Stimulated activated CD4-positive, alpha-beta T cell treated with anti-CD3 and anti-CD28 coated beads, Interleukin-4, amount 100 ng/mL, for 24 hours (primary cell): ENCODE results near the gene PLEKHA6.
"Not testable (repeated sequence)": the region's sequence is repeated elsewhere in the genome, so short reads cannot be mapped to it uniquely, and the experiment has no call there.

Source experiments
- DNase-seq: peaks from one replicate; pipeline ENCODE4 v3.0.0-alpha.2; 2020

PLEKHA6 gene

DNA sequence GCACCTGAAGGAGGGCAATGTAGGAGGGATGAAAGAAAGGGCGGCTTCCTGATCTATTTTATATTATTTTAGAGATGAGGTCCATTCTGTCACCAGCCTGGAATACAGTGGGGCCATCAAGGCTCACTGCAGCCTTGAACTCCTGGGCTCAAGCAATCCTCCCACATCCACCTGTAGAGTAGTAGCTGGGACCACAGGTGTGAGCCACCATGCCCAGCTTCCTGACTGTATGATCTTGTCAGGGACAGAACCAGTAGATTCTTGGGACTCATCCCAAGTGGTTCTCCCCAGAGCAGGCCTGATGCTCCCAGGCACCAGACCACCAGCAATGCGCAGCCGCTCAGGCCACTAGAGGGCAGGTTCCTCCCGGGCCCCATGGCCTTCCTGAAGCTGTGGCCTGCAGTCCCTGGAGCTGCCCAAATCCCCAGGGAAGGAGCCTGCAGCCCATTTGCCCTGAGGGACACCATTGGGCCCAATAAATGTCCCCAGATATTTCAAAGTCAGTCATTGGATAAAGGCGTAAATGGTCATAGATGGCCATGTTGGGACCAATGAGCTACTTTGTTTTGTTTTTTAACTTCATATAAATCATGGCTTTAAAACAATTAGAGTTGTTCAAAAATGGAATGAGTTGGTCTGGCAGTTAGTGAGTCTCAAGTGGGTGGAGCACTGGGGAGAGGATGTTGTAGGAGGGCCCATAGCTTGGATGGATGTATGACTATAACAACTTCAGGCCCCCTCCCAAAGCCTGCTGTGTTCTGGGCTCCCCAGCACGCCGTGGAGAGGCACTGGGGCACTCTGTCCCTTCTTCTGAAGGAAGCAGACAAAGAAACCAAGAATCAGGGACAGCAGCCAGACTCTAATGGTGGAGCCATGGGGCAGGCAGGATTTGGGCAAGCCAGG lies 101.3 kb downstream of the PLEKHA6 start:
- DNase-seq = peak; percentile 20

DNA sequence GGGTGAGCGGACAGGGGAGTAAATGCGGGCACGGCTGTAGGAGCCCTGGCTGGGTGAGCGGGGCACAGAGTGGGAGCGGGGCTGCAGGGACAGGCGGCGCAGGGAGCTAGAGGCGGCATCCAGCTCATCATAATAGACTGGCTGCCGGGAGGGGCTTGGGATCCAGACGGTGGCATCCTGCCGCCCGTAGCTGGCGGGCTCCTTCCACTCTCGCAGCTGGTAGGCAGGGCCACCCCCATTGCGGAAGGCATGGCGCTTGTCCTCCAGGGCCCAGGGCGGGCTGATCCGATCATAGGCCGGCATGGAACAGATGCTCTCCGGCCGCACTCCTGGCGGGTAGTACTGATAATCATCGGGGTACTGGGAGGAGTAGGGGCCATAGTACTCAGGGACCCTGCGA lies 102.3 kb downstream of the PLEKHA6 start:
- DNase-seq = no peak

DNA sequence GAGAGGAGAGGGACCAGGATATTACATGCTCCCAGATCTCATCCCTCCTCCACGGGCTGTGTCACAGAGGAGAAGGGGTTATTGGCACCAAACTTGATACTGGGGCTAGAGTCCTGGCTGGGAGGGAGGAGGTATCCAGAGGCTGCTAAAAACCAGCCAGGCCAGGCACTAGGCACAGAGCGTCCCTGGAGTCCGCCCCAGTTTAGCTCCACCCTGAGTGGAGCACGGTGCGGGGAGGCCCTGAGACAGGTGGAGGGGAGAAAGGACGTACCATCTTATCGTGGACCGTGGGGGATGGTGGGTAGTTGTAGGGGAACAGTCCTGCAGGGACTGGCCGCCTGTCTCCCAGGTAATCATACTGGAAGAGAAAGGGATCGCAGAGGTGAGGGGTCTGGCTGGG lies 103.2 kb downstream of the PLEKHA6 start:
- no peak for DNase-seq

DNA sequence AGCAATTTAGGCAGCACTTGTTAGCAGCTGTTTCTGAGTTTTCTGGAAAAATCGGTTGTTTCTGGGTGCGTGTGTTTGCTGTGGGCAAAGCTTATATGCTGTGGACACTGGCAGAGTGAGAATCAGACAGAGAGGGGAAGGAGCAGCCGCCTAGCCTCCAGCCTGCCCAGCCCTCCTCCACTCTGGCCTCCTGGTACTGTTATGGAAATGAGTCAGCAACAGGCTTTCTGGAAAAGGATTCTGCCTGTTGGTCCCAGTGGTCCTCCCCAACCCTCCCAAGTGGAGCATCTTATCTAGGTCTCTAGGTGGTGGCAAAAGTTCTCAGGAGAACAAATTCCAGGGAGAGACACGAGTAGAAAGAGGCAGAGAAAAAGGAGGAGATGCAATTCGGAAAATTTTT lies 103.8 kb downstream of the PLEKHA6 start:
- DNase-seq = no peak

DNA sequence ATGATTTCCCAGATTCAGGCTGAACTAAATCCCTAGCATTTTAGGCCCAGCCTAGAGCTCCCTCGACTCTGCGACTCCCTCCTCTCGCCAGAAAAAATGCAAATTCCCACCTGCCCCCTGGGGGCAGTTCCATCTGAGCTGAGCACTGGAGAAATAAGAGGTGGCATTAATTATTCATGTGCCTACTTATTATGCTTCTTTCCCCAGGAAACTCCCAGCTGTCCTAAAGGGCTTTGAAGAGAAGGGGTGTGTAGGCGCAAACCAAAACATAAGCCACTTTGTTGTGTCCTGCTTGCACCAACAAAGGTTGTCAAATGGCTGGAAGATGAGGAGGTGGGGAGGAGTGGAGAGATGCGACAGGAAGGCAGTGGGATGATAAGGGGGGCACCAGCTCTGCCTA lies 104.5 kb downstream of the PLEKHA6 start:
- DNase-seq = no peak

DNA sequence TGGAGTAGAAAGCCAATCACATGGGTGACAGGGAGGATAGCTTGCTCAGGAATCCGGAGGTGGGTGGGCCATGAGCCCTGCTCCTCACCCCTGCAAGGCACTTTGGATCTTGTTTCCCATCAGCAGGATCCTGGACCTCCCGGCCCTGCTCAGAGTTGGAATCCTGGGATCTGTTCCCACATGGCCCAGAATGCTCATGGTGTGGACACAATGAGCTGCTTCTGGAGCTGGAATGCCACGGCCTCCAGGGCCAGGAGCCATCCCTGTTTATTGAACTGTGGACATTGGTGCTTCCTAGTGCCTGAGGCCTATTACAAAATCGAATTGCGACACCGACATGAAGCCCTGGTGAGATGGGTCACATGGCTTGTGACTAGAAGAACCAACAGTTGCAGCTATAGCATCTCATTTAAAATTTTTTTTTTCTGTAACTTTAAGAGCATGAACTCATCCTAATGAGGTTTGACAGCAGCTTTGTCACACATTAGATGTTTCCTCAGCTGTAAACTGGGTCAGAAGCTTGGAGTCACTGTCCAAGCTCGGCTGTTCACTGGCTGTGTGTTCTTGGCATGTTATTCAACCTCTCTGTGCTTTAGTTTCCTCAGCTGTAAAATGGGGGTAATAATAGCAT lies 105.6 kb downstream of the PLEKHA6 start:
- no peak for DNase-seq

DNA sequence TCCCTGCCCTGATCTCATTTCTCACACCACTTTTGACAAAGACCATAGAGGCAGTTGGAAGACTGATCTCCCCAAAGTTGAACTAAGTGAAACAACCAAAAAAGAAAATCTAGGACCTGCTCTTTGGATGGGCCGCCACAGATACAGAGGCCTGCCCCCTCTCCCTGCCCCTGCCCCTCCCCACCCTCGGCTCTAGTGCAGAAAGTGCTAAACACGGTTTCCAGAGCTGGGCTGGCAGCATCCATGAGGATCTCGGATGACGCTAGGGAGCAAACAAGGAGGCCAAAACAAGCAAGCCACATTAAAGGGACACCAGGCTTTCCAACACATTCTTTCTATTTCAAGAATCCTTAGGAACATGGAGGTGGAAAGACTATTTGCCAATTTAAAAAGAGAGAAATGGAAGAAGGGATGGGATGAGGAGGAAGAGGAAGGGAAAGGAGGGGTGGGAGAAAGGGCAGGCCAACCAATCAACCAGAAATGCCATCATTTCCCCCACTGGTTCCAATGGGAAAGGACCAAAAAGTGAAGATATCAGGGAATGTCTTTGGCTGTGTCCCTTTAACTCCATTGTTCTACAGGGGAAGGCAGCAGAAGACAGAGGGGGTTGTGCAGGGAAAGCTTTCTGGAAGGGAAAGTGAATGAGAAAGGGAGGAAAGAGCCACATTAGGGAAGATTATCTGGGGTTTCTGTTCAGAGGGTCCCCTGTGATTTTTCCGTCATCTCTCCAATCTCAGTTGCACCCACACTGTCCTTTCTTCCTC lies 107.6 kb downstream of the PLEKHA6 start:
- DNase-seq = no peak

DNA sequence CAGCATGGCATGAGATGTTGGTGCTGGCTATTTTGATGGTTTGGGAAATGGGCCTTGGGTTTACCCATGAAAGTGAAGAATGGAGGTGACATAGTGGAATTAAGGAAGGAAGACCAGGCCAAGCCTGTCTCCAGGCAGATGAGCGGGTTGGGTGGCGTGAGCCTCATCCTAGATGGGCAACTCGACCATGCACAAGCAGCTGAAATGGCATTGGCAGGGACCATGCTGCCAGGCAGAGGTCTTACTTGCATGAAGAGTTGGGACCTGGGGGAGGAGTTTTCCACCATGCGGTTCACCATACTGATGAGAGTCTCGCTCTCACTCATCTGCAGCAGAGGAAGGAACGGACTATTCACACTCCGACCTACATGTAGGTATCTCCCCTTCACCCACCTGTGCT lies 108.4 kb downstream of the PLEKHA6 start:
- DNase-seq = no peak

DNA sequence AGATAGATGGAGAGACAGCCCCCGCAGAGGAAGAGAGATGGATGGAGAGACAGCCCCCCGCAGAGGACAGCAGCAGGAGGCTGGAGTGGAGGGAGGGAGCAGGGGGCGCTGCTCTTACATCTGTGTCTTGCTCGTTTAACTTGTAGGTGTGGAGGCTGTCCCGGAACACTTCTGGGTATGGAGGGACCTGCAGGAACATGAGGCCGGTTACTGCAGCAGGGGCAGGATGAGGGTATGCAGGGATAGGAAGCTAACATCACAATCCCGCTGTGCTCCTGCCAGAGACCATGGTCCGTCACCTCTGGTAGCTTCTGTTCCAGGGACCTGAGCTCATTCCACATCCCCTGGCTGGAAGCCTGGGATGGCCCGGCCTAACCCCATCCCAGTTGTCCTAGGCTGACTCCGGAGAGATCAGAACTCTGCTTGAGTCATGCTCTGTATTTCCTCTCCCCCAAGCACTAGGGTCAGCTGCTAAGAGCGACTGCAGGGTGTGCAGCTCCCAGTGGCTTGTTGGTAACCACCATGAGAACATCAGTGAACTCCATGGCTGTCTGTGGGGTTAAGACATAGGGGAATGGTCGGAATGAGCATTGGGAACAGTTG lies 109.2 kb downstream of the PLEKHA6 start:
- no peak for DNase-seq

DNA sequence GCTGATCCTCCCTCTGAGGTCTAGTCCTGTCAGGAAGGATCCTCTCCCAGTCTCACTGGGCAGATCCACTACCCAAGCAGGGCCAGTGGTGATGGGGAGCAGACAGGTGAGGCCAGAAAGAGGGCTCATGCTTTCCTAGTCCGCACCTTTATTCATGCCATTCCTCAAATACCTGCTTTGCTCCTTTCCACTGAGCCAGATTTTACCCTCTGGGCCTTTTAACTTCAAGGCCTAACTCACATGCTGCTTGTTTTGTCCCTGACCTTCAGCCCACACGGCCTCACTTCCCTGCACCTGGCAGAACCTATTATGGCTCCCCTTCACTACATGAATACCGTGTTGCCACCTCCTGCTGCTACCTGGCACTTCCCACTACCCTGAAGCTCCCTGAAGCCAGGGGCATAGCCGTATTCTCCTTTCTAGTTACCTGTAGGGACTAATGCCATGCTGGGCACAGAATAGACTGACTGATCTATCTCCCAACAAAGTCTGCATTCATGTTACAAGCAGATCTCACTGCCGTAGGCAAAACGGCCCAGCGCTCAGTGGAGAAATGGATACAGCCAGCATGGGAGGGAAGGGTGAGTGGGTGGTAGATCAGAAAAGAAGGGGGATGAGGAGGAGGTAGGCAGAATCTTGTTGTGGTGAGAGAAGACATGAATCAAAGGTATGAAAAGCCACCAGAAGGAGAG lies 109.8 kb downstream of the PLEKHA6 start:
- DNase-seq = no peak

DNA sequence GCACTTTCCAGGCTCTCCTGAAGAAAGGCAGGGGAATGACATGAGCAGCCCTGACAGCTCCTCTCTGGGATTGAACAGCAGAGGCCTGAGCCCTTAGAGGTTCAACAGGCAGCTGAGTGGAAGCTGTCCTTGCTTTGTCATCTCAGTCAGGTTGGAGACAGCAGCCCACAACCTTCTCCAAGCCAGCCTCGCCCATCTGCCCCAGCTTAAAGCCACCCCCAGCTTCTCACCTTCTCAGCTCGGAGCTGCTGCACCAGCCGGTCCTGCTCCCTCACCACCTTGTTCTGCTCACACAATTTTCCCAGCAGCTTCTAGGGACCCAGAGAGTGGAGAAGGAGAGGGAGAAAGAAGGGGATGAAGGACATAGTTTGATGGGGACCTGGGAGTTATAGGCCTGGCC lies 110.8 kb downstream of the PLEKHA6 start:
- no peak for DNase-seq

DNA sequence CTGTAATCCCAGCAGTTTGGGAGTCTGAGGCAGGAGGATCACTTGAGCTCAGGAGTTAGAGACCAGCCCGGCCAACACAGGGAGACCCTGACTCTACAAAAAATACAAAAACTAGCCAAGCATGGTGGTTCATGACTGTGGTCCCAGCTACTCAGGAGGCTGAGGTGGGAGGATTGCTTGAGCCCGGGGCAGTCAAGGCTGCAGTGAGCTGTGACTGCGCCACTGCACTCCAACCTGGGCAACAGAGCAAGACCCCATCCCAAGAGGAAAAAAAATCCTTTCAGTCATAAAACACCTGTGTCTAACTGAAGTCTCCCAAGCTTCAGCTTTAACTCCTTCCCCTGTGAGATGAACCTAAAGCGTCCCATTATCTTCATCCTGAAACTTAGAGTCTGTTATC lies 112.9 kb downstream of the PLEKHA6 start:
- no peak for DNase-seq

DNA sequence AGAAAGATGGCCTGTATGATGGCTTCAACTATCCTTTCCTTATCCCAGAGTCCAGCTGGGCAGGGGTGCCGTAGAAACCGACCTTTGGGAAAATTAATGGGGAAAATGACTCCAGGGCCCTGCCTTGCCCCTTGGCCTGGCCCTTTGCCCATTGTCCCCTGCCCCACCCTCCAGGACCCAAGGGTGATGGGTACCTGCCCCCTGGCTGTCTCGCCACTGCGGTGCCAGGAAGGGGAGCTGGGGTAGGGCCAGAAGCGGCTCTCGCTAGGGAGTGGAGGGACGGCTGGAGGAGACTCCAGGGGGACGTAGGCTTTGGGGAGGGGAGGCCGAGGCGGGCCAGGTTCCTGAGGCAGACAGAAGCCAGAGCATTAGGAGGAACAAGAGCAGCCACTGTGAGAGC lies 116.8 kb downstream of the PLEKHA6 start:
- no peak for DNase-seq

DNA sequence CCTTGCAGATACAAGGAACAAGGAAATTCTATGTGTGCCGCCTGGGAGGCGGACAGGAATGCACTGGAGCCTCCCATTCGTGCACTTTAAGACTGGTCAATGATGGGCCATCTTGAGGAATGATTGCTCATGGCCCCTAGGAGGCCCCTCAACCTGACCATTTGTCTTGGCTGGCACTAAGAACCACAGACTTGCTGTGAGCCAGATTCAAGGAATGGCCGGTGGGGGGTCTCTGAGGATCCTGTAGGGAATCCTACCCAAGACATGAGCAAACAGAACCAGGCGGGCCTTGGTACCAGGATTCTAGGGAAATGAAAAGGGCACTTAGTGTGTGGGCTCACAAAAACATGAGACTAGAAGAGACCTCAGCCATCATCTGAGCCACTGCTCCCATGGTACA lies 117.8 kb downstream of the PLEKHA6 start:
- DNase-seq = no peak

DNA sequence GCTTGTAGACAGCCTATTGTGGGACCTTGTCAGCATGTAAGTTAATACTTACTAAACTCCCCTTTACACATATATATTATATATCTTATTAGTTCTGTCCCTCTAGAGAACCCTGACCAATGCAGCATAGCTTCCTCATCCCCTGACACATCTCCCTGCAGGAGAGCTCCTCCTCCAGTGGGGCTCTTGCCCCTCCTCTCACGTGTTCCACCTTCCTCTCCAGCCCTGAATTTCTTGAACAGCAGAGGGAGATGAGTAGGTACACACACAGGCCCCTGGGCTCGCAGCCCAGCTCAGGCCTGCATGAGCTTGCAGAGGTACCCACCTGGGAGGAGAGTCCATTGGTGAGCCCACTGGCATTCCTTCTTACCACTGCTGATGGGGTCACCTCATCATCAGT lies 118.7 kb downstream of the PLEKHA6 start:
- DNase-seq = no peak

DNA sequence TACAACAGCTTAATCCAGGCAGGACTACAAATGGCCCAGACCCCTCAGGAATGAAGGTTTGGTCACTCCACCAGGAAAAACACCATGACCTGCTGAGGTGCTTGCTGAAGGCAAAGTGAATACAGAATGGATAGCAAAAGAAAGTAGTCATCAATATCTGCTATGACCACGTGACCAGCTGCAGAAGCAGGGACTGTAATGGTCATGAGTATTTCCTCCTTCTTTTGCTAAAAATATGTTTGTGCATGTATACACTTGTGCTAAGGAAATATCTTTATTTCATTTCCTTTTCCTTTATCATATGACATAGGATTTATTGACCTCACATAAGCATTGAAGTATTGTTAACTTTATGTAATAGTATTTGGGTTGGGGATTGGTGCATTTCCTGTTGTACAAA lies 119.5 kb downstream of the PLEKHA6 start:
- no peak for DNase-seq

DNA sequence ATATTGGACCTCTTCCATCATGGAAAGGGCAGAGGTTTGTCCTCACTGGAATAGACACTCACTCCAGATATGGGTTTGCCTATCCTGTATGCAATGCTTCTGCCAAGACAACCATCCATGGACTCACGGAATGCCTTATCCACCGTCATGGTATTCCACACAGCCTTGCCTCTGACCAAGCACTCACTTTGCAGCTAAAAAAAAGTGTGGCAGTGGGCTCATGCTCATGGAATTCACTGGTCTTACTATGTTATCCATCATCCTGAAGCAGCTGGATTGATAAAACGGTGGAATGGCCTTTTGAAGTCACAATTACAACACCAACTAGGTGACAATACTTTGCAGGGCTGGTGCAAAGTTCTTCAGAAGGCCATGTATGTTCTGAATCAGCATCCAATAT lies 120.3 kb downstream of the PLEKHA6 start:
- not testable (repeated sequence) for DNase-seq

DNA sequence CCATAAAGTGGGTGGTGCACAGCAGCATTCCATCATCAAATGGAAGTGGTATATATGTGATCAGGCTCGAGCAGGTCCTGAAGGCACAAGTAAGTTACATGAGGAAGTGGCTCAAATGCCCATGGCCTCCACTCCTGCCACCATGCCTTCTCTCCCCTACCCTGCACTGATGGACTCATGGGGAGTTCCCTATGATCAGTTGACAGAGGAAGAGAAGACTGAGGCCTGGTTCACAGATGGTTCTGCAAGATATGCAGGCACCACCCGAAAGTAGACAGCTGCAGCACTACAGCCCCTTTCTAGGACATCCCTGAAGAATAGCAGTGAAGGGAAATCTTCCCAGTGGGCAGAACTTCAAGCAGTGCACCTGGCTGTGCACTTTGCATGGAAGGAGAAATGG lies 121.2 kb downstream of the PLEKHA6 start:
- not testable (repeated sequence) for DNase-seq

DNA sequence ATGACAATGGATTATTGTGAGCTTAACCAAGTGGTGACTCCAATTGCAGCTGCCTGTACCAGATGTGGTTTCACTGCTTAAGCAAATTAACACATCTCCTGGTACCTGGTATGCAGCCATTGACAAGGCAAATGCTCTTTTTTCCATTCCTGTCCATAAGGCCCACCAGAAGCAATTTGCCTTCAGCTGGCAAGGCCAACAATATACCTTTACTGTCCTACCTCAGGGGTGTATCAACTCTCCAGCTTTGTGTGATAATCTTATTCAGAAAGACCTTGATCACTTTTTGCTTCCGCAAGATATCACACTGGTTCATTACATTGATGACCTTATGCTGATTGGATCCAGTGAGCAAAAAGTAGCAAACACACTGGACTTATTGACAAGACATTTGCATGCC lies 122.2 kb downstream of the PLEKHA6 start:
- not testable (repeated sequence) for DNase-seq

DNA sequence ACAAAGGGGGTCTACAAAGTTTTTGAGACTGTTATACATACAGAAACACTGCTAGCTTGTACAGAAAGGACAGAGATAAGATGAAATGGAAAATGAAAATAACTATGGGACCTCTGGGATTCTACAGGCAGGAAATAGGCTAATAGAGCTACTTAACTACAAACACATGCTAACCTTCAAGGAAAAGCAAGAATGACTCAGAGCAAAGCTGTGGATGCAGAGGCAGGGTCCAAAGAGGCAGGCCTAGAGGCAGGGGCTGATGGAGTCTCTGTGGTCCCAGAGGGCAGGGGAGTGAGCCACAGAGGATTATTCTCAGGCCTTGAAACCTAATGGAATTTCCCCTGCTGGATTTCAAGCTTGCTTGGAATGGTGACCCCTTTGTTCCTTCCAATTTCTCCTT lies 127.2 kb downstream of the PLEKHA6 start:
- no peak for DNase-seq

DNA sequence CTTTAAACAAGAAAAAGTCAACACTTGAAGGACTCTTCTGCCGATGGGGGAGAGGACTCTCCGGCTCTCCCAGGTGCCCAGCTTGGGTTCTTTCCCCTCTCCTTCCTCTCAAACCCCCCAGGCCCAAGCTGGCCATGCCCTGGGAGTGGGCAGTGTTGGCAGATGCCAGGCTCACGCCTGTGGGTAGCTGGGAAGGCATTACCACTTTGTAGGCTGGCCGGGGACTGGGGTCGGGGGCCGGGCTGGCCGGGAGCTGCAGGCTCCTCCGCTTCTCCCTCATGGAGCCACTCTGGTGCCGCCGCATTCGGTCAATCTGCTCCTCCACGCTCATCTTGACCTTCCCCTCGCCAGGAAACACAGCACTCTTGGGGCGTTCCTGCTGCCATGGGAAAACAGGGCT lies 129.5 kb downstream of the PLEKHA6 start:
- DNase-seq = no peak

DNA sequence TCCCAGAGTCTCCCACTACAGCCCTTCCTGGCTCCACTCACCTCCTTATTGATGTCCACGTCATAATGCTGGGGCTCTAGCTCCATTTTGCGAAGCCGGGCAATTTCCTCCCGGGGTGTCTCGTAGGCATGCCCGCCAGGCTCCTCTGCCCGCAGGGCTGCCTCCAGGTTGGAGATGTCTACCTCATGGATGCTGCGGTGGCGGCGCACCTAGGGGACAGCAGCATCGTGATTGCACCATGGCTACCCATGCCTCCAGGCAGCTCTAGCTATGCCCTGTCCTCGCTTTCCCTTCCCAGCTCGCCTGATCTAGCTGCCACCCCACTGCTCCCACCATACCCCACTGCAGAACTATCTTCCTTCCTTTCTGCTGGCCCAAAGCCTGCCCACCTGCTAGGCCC lies 130.8 kb downstream of the PLEKHA6 start:
- DNase-seq = no peak
